Measurements from ENCODE around the gene SORCS3. TPM values are rescaled to one million over a fixed set of nuclear protein-coding genes. Genes with fewer than 3 reads are reported as not detected.

The SORCS3 gene
- total RNA-seq, 1 donor from 2014 or later = not detected

DNA sequence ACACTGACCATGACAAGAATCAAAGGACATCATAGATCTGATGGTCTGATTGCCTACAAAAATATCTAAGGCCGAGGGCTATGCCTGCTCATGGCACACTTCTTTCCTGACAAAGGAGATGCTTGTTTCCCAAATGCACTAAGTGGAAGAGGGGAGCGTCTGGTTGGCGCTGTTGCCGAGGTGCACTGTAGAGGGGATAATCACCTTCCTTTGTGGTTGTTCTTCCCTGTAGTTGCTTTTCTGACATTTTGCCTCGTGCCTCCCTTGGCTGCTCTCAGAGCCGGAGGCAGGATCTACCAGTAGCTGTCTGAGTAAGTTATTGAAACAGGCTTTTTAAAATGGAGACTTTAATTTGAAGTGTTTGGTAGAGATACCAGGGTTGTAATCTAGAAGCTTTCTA, 352.0 kb downstream of the SORCS3 start:
- no peak for DNase-seq (ENCODE audit: low read depth)

DNA sequence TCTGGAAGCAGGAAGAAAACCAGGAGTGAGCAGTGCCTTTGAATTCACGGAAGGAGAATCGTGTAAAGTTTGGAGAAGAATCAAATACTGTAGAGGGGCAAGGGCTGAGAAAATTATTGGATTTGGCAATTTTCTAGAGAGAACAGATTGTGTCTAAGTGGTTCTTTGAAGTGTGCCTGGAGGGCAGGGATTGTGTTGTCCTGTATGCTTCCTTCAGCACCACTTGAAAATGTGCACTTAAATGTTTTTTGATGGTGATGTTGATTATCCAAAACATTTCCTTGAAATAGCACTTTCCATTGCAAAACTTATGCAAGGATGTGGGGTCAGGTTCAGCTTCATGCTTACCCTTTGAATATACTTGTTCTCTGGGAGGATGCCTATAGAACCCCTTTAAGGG, 360.2 kb downstream of the SORCS3 start:
- DNase-seq (ENCODE audit: low read depth) = no peak

DNA sequence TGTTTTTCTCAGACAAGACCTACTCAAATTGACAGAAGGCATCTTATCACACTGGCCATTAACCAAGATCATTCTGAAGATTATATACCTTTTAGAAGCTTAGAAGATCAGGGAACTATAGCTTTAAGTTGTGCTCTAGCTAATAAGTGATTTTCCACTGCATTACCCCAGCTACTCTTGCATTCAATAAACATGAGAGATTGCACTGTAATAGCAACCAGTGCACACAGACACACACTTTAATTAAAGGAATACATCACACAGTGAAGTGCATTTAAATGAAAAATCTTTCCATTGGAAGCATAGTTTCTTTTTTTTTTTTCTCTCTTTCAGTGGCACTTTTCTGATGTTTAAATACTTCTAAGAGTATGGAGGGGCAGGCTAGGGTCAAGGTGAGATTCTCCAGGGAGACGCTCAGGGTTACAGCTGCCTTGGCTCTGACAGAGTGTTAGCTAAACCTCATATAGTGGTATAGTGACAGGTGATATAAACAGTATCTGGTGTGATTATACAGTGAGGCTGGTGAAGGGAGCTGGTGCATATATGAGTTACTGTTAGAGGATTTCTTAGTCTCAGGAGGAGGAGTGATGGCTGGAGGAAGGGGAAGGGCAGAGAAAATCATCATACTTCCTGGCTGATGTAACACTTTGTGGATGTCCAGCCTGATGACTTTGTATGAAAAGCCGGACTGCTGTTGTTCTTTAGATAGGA, 369.5 kb downstream of the SORCS3 start:
- DNase-seq (ENCODE audit: low read depth) = no peak

DNA sequence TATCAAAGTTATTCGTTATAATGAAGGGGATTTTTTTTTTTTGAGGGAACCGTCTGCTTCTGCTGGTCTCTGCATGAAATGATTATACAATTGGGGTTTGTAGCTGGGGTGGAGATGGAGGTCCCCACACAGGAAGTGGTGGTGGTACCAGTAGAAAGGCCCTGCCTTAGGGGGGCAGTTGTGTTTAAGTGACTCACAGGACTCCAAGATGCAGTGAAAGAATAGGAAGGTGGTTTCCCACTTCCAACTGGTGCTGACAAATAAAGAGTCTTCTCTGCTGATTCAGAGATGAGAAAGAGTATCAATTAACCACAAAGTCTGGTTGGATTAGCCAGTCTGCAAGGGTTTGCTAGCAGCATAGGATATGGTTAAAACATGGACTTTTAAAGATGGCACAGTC, 376.0 kb downstream of the SORCS3 start:
- no peak for DNase-seq (ENCODE audit: low read depth)

DNA sequence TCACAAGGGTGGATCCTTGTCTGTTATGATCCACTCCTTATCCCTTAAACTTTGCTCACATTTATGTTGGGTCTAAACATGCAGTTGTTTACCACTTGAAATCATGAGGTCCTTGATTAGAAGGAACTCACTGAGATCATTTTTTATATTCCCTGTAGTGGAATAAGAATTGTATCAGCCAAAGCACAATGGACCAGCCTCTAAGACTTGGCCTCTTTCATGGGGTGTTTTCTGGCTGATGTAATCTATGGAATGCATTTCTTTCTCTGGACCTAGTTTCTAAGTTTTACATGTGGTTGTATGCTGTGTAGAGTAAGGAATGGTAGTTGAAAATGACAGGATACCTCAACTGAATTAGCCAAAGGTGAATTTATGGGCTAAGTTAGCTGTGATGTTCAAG, 376.6 kb downstream of the SORCS3 start:
- no peak for DNase-seq (ENCODE audit: low read depth)

DNA sequence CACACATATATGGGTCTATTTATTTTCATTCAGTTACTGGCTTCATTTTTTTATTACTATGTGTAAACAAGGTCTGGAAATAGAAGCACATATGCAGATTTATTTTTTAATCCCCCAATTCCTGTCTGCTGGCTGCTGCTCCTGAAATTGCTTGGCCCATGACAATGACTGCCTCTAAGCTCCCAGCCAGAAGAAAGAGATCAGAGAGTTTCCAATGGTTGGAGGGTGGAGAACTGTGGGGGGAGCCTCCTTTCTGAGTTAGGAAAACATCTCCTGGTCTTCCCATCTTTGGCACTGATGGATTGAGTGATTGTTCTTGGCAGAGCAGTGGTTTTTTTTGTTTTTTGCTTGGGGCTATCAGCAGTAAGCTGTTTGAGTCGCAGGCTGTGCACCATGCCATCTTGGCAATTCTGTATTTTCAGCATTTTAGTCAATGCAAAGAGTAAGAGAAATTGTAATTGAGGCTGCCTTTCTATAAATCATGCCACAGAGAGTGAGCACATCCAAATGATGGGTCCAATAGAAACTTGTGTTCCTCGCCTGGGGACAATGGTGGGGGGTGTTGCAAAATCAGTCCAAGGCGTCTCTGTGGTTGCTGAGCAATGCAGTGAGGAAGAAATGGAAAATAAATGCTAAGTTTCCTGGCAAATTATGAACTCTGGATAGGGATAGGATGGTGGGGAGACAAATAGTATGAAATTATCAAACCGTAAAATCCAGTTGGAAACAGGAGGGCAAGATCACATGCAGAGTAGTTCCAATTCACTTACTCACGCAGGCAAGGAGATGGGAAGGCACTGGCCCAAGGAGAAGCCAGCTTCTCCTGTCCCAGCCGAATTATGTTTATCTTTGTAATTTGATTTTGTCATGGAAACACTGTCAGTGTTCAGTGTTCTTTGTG, 382.4 kb downstream of the SORCS3 start:
- no peak for DNase-seq (ENCODE audit: low read depth)

DNA sequence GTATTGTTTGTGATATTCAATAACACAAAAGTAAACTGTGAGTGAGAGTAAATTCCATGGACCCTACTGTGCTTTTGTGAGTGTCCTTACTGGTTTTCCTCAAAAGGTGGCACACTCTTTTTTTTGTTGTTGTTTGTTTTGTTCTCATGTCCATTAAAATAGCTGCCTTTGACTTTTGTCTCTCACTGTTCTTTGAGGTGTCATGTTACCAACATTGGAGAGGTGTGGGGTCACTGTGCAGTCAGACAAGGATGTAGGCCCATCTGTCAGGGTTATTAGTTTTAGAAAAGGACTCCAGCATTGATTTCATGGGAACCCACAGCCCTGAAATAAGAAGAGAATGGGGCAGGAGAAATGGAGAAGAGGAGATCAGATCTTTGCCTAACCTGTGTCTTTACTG, 383.1 kb downstream of the SORCS3 start:
- no peak for DNase-seq (ENCODE audit: low read depth)

DNA sequence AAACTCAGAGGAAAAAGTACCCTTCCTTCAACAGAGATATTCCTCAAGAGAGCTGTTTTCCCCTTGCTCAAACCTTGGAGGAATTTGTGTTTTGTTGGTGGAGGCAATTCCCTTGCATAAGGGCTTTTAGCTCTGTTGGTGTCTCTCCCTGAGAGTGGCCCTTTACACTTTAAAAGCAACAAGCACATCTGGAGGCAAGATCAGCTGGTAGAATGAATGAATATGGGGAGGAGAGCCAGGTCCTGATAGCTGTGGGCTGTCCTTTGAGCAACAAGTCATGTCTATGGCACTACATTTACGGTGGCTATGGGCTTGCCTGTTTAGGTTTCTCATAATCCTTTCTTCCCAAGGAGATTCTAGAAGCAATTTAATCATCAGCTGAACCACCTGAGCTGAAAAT, 384.0 kb downstream of the SORCS3 start:
- DNase-seq (ENCODE audit: low read depth) = no peak

DNA sequence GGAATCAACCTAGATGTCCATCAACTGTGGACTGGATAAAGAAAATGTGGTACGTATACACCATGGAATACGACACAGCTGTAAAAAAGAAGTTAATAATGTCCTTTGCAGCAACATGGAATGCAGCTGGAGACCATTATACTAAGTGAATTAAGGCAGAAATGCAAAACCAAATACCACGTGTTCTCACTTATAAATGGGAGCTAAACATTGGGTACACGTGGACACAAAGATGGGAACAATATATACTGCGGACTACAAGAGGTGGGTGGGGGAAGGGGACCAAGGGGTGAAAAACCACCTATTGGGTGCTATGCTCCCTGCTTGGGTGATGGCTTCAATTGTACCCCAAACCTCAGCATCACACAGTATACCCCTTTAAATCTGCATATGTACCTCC, 385.5 kb downstream of the SORCS3 start:
- DNase-seq (ENCODE audit: low read depth) = no peak

DNA sequence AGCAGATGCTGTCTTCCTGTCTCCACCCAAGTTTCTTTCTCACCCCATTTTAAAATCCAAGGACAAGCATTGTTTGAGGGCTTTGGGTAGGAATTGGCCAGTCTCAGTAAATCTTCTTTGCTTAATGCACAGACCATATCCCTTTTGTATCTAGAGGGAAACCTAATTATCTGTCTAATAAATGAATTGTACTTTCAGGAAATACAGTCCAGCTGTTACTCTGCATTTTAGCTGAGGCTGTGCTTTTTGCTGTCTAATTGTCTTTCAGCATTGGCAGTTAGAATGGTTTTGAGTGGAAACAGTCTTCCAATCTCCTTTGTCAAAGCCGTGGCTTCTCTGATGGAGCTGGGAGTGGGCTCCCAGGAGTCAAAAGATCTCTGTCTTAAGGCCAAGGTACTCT, 388.2 kb downstream of the SORCS3 start:
- DNase-seq (ENCODE audit: low read depth) = no peak

DNA sequence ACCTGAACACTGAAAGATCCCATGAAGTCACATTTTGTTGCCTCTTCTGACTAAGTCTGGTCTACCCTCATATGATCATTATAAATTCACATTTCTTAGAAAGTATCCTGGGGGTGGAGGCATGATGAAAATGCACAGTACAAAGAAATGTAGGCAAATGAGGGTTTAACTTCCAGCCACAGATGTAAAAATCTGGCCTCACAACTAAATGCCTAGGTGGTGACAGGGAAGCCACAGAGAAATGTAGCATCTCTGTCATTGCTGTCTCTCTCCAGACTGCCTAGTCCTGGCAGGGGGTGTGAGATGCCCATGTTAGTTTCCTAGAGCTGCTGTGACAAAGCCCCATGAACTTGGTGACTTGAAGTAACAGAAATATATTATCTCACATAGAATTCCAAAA, 395.9 kb downstream of the SORCS3 start:
- DNase-seq (ENCODE audit: low read depth) = no peak

DNA sequence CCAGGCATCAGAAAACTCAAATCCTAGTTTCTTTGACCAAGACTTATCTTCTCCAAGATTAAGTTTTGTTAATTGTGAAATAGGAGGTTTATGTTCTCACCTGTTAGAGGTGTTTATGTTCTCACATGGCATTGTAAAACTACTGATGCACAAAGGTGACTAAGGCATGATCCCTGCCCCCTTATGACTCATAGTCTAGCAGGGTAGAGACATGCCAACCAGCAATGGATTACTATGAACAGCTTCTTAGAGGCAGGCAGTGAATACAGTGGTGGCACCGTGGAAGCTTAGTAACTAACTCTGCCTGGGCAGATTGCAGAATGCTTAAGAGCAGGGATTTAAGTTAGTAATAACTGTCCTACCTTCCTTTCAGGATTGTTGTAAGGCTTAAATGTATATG, 400.9 kb downstream of the SORCS3 start:
- no peak for DNase-seq (ENCODE audit: low read depth)

DNA sequence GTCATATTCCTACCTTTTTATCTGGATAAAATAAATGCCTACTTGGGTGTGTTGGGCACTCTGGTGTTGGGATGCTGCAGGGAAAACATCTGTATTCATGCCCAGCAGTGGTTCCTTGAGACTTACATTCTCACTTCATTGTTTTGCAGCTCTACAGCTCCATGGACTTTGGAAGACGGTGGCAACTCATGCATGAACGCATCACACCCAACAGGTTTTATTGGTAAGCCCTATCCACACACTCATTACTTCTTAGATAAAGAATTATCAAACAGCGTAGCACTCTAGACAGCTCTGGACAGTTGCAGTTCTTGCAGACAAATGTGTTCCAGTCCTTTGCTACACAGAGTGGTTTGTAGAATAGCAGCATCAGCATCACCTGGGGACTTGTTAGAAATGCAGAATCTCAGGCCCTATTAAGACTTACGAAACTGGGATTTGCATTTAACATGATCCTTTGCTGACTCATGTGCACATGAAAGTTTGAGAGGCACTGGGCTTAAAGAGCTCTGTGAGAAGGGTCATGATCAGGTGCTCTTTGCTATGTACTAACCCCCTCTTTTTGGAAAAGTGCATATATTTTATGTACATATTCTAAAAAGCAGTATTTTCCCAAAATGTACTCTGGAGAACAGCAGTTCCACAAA, 401.9 kb downstream of the SORCS3 start:
- no peak for DNase-seq (ENCODE audit: low read depth)

DNA sequence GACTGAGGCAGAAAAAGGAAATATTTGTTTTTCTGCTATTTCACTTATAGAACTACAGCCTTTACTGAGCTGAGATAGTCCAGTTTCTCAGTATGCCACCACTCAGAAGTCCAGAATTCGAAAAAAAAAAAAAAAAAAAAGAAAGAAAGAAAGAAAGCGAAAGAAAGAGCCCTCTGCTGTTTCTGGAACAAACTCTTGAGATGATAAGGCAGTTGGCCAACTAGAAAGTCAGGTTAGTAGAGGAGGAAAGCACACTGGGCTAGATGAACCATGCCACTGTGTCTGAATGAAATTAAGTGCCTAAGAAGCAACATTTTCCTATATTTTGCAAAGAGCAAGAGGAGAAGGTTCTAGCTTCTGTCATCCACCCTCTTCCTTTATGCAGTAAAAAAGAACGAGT, 403.8 kb downstream of the SORCS3 start:
- DNase-seq (ENCODE audit: low read depth) = no peak

DNA sequence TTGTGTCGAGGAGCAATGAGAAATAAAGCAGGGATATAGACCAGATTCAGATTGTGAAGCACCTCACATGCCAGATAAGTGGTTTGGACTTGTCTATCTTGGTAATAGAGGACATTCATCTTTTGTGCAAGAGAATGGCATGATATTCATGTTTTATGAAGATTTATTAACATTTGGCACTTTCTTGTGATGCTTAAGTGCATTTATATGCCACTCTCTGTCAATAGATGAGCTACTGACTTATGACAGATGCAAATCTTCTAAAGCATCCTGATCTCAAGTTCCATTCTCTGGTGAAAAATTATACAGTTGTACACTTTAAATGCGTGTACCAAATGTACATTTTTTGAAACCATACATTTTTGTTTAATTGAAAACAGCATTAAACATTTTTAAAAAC, 415.3 kb downstream of the SORCS3 start:
- no peak for DNase-seq (ENCODE audit: low read depth)

DNA sequence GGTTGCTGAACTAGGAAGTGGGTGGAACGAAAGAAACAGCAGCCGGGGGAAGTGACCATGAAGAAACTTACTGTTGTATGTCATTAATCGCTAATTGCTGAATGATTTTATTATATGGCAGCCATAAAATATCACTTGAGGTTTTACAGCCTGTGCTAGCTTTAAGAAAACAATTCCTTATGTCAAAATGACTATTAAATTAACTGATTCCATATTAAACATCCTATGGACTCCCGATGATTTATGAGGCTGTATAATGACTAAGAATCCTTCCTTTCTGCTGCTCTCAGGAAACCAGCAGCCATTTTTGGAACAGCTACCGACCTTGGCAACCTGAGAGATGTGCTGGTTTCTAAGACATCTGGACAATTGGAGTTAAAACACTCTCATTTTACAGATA, 421.9 kb downstream of the SORCS3 start:
- DNase-seq (ENCODE audit: low read depth) = no peak

DNA sequence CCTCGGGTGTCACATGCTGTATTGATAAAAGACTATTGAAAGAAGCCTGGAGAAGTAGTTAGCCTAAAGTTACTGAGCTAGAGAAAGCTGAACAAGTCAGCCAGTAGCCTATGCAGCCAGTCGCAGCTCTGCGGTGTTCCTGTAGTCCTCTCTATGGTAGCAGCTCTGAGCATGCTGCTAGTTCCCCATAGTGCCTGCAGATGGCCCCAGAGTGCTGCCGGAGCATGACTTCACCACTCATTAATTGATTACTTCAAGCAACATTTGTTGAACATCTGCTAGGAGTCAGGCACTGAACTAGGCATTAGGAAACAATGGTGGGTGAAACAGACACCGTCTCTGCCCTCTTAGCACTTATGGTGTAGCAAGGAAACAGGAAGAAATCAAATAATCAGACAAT, 422.7 kb downstream of the SORCS3 start:
- no peak for DNase-seq (ENCODE audit: low read depth)

DNA sequence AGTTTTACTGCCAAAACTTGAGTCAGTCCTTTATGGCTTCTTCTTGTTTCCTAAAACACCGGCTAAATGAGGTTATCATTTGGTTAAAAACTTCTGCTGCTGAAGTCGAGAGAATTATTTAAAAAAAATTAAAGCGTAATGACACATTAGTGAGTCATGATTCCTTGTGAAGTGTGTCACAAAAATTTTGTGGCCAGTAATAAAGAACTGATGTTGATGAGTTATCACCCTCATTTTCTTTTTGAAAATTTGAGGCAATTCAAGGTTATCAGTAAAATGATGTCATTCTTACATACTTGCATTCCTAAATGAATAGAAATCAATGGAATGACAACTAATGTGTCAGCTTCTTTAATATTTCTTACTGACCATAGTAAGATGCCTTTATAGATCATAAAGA, 427.4 kb downstream of the SORCS3 start:
- DNase-seq (ENCODE audit: low read depth) = no peak

DNA sequence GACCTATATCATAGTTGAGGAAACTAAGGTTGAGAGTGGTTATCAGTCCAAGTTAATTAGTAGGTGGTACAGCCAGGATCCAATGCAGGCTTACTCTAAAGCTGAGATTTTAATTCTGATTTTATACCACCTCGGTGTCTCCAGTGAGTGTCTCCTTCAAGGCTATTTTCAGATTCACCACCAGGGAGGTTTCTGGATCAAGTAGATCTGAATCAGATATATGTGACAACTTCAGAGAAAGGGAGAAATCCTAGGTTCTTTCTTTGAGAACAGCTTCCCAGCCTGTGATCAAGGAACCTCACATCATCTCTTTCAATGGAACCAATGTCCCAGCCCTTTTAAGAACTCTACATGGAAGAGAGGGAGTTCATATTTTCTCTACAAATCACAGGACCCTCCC, 429.2 kb downstream of the SORCS3 start:
- no peak for DNase-seq (ENCODE audit: low read depth)

DNA sequence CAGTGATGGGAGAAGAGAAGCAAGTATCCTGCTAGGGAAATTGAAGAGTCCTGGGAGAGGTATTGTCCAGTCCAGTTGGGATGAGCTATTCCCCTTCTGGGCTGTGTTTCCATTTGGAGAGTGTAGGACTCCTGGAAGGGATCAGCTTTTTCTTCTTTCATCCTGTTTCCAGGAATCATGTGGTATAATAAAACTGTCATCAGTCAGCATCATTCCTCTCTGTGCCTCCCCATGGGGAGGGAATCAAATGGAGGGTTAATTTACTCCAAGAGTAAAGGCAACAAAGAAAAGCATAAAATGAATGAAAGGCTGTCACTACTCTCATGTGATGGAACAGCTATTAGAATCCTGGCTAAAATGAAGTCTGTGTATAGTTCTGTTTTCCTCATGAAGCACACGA, 429.9 kb downstream of the SORCS3 start:
- no peak for DNase-seq (ENCODE audit: low read depth)

DNA sequence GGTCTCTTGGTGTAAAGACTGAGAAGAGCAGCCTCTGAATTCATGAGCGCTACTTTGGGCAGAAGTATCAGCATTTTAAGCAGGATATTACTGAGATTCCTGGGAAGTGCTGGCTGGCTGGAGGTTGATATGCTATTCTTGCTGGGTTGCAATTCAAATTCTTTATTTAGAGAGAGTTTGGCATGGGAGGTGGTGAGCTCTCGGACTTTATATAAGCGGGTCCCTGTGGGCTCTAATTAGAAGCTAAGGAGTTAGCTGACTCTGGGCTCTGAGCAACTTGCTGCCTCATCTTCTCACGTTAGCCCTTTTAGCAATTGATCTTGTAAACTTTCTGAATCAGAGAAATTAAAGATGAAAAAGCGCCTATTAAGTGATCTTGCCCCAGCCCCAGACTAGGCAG, 430.9 kb downstream of the SORCS3 start:
- DNase-seq (ENCODE audit: low read depth) = no peak

DNA sequence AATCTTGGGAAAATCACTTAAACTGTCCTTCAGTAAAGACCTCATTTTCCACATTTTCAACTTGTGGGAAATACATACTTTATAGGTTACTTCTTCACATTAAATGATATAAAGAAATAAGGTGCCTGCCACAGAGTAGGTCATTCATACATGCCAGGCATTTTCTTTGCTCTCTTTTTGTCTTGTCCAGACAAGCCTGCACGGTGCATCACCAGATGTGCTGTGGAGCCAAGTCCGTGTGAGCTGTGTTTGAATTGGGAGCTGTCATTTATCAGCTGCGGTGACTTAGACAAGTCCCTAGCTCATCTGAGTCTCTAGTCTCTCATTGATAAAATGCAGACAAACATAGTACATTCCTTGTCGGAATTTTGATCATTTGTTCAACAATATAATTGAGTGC, 432.9 kb downstream of the SORCS3 start:
- no peak for DNase-seq (ENCODE audit: low read depth)

All from myocyte (in vitro differentiated cells).